Fibroblast of the aortic adventitia (primary cell): Measurements from ENCODE around the gene CAGE1. TPM values are rescaled to one million over a fixed set of nuclear protein-coding genes. Genes with fewer than 3 reads are reported as not detected.
A peak's percentile ranks its signal among the peaks of the same experiment; 100 is the strongest.

Experiments used
- DNase-seq: peaks from one replicate; pipeline ENCODE4 v3.0.0-alpha.2; 2010; ENCODE audit warnings: low read depth
- H3K4me3 ChIP-seq: 2 replicates; pipeline ENCODE4 v1.5.1; 2011; ENCODE audit warnings: low read depth, mild to moderate bottlenecking, control low read depth, low read length, moderate library complexity
- CTCF ChIP-seq: IDR thresholded peaks from 2 replicates; pipeline ENCODE4 v1.5.1; 2011; ENCODE audit warnings: mild to moderate bottlenecking, low read length, control low read depth, inconsistent platforms; ENCODE audit not compliant: insufficient read depth
- total RNA-seq: library from RNA; depleted of rRNA; stranded (reverse); fragments of >200 nt; gene quantifications from 2 replicates; pipeline ENCODE4 v1.2.3, GENCODE V29; 2012; ENCODE audit warnings: low replicate concordance

The CAGE1 gene
- total RNA-seq, 1 donor: 0.36 TPM

- no peak for DNase-seq
- no peak overlapping the region for H3K4me3 ChIP-seq
- no peak for TF ChIP-seq CTCF
Measured at GRCh38 chr6:7296602-7297001, 92.9 kb downstream of the CAGE1 start.

- no peak for DNase-seq
- H3K4me3 ChIP-seq: no peak overlapping the region
- no peak for TF ChIP-seq CTCF
Measured at GRCh38 chr6:7295916-7296315, 93.6 kb downstream of the CAGE1 start.

GRCh38 chr6:7292596-7293255 is 96.8 kb downstream of the CAGE1 start:
- no peak for TF ChIP-seq CTCF
- DNase-seq: peak; percentile 69
- H3K4me3 ChIP-seq: no peak overlapping the region

GRCh38 chr6:7290079-7290478 is 99.5 kb downstream of the CAGE1 start:
- no peak for DNase-seq
- no peak for TF ChIP-seq CTCF
- no peak overlapping the region for H3K4me3 ChIP-seq

GRCh38 chr6:7285416-7285815 is 104.1 kb downstream of the CAGE1 start:
- no peak for TF ChIP-seq CTCF
- no peak overlapping the region for H3K4me3 ChIP-seq
- DNase-seq: no peak

GRCh38 chr6:7283676-7284075 is 105.9 kb downstream of the CAGE1 start:
- no peak for DNase-seq
- TF ChIP-seq CTCF: no peak
- H3K4me3 ChIP-seq: no peak overlapping the region

GRCh38 chr6:7282097-7282906 is 107.2 kb downstream of the CAGE1 start:
- no peak for DNase-seq
- TF ChIP-seq CTCF: no peak
- no peak overlapping the region for H3K4me3 ChIP-seq
